OCI-LY7 (cell line): ENCODE measurements around the gene DHFR.

Experiments used
- EZH2phosphoT487 ChIP-seq: fragments of 200-600 bp; sonication (generic); IDR thresholded peaks from 2 replicates; pipeline ENCODE4 v1.6.1; 2018; ENCODE audit warnings: low read depth, borderline replicate concordance, mild to moderate bottlenecking, mixed run types, antibody characterized with exemption, low read length, moderate library complexity, mixed read lengths
- TF ChIP-seq, protein P1 (sequence below): fragments of 200-600 bp; sonication (generic); conservative IDR thresholded peaks from 2 replicates; pipeline ENCODE4 v1.5.1; 2014; ENCODE audit warnings: mild to moderate bottlenecking, antibody characterized with exemption, low read length, moderate library complexity, mixed read lengths

GRCh38 chr5:80659106-80659505, 4.3 kb upstream of the DHFR start:
- TF ChIP-seq EZH2phosphoT487 = no peak
- TF ChIP-seq, protein P1, sequence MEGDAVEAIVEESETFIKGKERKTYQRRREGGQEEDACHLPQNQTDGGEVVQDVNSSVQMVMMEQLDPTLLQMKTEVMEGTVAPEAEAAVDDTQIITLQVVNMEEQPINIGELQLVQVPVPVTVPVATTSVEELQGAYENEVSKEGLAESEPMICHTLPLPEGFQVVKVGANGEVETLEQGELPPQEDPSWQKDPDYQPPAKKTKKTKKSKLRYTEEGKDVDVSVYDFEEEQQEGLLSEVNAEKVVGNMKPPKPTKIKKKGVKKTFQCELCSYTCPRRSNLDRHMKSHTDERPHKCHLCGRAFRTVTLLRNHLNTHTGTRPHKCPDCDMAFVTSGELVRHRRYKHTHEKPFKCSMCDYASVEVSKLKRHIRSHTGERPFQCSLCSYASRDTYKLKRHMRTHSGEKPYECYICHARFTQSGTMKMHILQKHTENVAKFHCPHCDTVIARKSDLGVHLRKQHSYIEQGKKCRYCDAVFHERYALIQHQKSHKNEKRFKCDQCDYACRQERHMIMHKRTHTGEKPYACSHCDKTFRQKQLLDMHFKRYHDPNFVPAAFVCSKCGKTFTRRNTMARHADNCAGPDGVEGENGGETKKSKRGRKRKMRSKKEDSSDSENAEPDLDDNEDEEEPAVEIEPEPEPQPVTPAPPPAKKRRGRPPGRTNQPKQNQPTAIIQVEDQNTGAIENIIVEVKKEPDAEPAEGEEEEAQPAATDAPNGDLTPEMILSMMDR = no peak
